GM18909 (cell line): ENCODE results near the gene FBXO44.

Experiments
- ATAC-seq: cut with Tn5 transposase; IDR thresholded peaks from one replicate; pipeline ENCODE4 v1.9.1; 2021; ENCODE audit warnings: mild to moderate bottlenecking; ENCODE audit not compliant: unreplicated experiment, poor library complexity

The FBXO44 gene

DNA sequence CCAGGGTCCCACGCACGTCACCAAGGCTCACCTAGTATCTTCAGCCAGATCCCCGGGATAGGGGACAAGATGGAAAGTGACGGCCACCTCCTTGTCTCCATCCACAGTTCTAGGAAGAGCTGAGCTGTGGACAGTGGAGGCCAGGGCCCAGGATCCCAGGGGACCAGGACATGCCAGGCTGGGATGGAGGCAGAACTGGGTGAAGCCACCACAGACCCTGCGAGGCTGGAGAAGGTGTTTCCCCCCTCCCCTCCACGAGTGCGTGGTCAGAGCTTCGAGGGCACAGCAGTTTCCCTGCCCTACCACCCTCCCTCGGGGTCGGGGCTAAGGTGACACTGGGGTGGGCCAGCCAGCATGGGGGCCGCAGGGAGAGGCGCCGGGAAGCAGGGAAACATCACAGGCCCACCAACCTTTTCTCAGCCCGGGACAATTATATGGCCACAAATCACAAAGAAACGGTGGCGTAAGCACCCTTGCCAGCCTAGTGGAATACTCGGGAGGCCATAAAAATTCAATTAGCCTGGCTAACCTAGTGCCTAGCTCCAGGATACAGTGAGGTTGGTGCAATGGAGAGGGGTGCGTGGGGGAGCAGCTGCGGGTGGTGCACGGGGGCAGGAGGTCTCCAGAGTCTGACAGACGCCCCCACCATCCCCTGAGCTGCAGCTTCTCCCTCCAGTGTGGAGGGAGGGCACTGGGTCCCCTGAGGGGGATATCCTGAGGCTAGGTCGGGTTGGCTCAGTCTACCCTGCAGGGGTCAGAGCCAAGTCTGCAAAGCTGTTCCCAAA, 50.2 kb downstream of the FBXO44 start:
- ATAC-seq: no peak

DNA sequence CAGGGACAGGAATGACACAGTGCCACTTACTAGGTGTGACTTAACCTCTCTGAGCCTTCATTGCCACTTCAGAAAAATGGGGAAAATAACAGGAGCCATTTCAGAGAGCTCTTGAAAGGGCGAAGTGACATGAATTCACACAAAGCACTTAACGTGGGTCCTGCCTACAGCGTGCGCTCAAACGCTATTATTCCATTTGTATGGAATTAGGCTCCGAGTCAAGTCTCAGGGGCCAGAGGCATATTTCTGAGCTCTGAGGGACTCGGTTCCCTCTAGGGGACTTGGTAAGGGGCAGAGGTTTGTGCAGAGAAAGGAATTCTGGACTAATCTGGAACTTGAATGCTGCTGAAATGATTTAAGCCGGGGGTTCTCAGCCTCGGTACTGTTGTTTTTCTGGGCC, 50.9 kb downstream of the FBXO44 start:
- no peak for ATAC-seq

GRCh38 chr1:11706292-11706691, 51.6 kb downstream of the FBXO44 start:
- no peak for ATAC-seq

- ATAC-seq: no peak
Measured at GRCh38 chr1:11707621-11708276, 53.1 kb downstream of the FBXO44 start.

- ATAC-seq: no peak
Measured at GRCh38 chr1:11708554-11709350, 54.1 kb downstream of the FBXO44 start.

GRCh38 chr1:11711490-11711889, 56.8 kb downstream of the FBXO44 start:
- ATAC-seq: no peak

GRCh38 chr1:11712285-11712684, 57.6 kb downstream of the FBXO44 start:
- ATAC-seq: no peak
